ENCODE results near the gene RRN3. TPM values are rescaled to one million over a fixed set of nuclear protein-coding genes. Genes with fewer than 3 reads are reported as not detected.
"Not testable (repeated sequence)": the region's sequence is repeated elsewhere in the genome, so short reads cannot be mapped to it uniquely, and the experiment has no call there.

RRN3 gene
- polyA plus RNA-seq, 4 donors = 12.5 to 37.9 (median 15.8) TPM

DNA sequence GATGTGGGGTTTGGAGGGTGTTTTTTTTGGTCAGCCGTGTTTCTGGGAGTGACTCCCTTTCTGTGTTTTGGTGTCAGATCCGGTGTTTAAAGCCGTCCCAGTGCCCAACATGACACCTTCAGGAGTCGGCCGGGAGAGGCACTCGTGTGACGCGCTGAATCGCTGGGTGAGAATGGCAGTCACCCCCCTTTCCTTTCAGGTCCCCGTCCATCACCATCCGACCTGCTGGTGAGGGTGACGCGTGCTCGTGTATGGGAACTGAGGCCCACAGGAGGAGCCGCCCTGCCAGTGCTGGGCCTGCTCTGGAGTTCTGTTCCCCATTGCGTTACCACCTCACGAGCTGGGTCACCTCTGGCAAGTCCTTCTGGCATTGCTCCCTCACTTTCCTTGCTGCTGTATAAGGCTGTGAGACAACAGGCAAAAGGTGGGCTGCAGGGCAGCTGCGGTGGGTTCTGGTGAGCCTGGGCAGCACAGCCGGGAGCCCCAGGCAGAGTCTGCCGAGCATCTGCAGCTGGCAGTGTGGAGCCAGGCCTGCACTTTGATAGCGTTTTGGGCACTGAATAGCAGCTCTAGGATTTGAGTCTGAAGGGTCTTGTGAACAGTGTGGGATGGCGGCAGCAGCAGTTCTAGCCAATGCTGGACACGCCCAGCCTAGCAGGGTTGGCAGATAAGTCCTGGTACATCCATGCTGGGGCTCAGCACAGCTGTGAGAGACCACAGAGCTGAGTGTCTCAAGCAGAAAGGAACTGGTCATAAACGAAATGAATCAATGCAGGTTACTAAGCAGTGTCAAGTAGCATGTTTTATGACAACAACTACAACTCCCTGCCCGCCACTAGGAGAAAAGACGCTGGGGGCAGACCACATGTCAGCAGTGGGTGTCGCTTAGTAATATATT, 65.0 kb downstream of the RRN3 start:
- H3K27ac ChIP-seq (ENCODE audit: low read depth in 1 of 3, low read length in 2 of 3); H3K4me3 ChIP-seq (ENCODE audit: low read depth in 1 of 3, low read length in 3 of 3); H3K27me3 ChIP-seq (ENCODE audit: control insufficient read depth in 3 of 3, insufficient read depth in 3 of 3, low read length in 3 of 3); H3K4me1 ChIP-seq (ENCODE audit: control insufficient read depth in 3 of 3, insufficient read depth in 2 of 3, low read depth in 1 of 3, low read length in 2 of 3); DNase-seq; H3K9me3 ChIP-seq (ENCODE audit: control insufficient read depth in 2 of 2, insufficient read depth in 1 of 2, low read depth in 1 of 2, low read length in 1 of 2); FAIRE-seq: not testable (repeated sequence)
- 82 to 86% (median 86%) methylated on average over 26 to 27 of the region's 27 CpGs for WGBS, 3 donors
- peaks cover 12 to 77% (median 33%) of the 10 kb centered on the region in 3 donors for H3K36me3 ChIP-seq (ENCODE audit: control insufficient read depth in 3 of 3, insufficient read depth in 2 of 3, low read depth in 1 of 3, low read length in 3 of 3)

DNA sequence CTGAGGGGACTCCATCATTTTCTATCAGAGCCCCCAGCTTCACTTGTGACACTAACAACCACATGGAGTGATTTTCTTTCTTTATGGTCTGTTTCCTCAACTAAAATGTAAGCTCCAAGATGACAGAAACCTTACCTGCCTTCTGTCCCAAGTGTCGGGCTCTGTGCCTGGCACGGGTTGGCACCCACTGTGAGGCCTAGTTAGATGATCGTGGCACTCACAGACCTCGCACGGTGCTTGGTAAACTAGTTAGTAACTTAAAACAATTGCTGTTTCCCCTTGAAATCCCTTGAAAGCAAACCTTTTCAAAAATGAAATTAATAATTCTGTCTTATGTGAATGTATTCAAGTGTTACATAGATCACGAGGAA, 65.7 kb downstream of the RRN3 start:
- not testable (repeated sequence) for H3K27me3 ChIP-seq (ENCODE audit: control insufficient read depth in 3 of 3, insufficient read depth in 3 of 3, low read length in 3 of 3); H3K9me3 ChIP-seq (ENCODE audit: control insufficient read depth in 2 of 2, insufficient read depth in 1 of 2, low read depth in 1 of 2, low read length in 1 of 2); H3K4me1 ChIP-seq (ENCODE audit: control insufficient read depth in 3 of 3, insufficient read depth in 2 of 3, low read depth in 1 of 3, low read length in 2 of 3); H3K4me3 ChIP-seq (ENCODE audit: low read depth in 1 of 3, low read length in 3 of 3); DNase-seq; H3K27ac ChIP-seq (ENCODE audit: low read depth in 1 of 3, low read length in 2 of 3); FAIRE-seq
- 87 to 94% (median 92%) methylated on average over 6 of the region's 6 CpGs for WGBS, 3 donors
- H3K36me3 ChIP-seq (ENCODE audit: control insufficient read depth in 3 of 3, insufficient read depth in 2 of 3, low read depth in 1 of 3, low read length in 3 of 3) = peaks cover 14 to 77% (median 28%) of the 10 kb centered on the region in 3 donors

DNA sequence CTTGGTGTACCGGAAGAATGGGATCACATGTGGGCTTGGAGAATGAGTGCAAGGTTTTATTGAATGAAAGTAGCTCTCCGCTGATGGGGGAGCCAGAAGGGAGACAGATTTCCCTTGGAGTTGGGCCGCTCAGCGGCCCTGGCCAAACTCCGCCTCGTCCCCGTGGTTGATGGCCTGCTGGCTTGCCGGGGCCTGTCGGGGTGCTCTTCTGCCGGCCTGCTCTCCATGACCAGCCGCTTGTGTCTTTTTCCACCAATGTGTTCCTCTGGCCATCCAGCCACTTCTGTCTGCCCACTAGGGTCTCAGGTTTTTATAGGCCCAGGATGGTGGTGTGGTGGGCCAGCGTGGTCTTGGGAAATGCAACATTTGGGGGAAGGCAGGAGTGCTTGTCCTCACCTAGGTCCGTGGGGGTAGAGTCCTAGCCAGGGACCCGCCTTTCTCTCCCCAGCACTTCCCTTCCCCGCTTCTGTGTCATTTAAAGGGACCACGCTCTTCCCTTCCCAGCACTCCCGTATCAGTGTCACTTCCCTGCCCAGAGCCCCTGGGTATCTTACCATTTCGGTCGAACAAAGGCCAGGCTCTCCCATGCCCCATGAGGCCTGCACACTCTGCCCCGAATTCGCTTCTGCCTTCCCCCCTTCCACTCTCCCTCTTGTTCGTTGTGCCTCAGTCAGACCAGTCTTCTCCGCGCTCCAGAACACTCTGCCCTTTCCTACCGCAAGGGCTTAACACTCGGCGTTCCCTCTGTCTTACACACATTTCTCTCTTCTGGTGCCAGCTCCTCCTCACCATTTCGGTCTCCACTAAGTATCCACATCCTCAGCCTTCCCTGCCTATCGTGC, 66.3 kb downstream of the RRN3 start:
- DNase-seq, FAIRE-seq: not testable (repeated sequence)
- peaks cover 15 to 73% (median 26%) of the 10 kb centered on the region in 3 donors for H3K36me3 ChIP-seq (ENCODE audit: control insufficient read depth in 3 of 3, insufficient read depth in 2 of 3, low read depth in 1 of 3, low read length in 3 of 3)

DNA sequence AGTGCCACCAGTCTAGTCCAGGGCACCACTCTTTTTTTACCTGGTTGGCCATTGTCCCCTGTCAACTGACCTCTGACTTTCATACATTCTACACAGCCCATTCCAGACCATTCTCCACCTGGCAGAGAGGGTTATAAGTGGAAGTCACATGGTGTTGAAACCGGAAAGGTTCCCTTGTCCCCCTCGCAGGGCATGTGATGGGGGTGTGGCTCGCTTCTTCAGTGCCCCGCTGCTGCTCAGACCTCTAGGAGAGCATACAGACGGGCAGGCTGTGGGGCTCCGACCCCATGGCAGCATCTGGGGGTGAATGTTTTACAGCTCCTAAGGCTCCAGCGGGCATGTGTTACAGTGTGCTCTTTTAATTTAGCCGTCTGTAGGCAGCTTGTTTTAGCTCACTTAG, 67.0 kb downstream of the RRN3 start:
- H3K36me3 ChIP-seq (ENCODE audit: control insufficient read depth in 3 of 3, insufficient read depth in 2 of 3, low read depth in 1 of 3, low read length in 3 of 3) = peaks cover 11 to 73% (median 23%) of the 10 kb centered on the region in 3 donors
- FAIRE-seq; H3K27ac ChIP-seq (ENCODE audit: low read depth in 1 of 3, low read length in 2 of 3): not testable (repeated sequence)

More for the DNA sequence above, 66.3 kb downstream of the RRN3 start:
- not testable (repeated sequence) for H3K4me1 ChIP-seq (ENCODE audit: control insufficient read depth in 3 of 3, insufficient read depth in 2 of 3, low read depth in 1 of 3, low read length in 2 of 3); H3K27me3 ChIP-seq (ENCODE audit: control insufficient read depth in 3 of 3, insufficient read depth in 3 of 3, low read length in 3 of 3); H3K9me3 ChIP-seq (ENCODE audit: control insufficient read depth in 2 of 2, insufficient read depth in 1 of 2, low read depth in 1 of 2, low read length in 1 of 2); H3K4me3 ChIP-seq (ENCODE audit: low read depth in 1 of 3, low read length in 3 of 3)
- H3K27ac ChIP-seq (ENCODE audit: low read depth in 1 of 3, low read length in 2 of 3) = peak overlapping the region in 1 of 3 donors; percentile 12
- WGBS, 3 donors = 86 to 90% (median 88%) methylated on average over 29 of the region's 29 CpGs

DNA sequence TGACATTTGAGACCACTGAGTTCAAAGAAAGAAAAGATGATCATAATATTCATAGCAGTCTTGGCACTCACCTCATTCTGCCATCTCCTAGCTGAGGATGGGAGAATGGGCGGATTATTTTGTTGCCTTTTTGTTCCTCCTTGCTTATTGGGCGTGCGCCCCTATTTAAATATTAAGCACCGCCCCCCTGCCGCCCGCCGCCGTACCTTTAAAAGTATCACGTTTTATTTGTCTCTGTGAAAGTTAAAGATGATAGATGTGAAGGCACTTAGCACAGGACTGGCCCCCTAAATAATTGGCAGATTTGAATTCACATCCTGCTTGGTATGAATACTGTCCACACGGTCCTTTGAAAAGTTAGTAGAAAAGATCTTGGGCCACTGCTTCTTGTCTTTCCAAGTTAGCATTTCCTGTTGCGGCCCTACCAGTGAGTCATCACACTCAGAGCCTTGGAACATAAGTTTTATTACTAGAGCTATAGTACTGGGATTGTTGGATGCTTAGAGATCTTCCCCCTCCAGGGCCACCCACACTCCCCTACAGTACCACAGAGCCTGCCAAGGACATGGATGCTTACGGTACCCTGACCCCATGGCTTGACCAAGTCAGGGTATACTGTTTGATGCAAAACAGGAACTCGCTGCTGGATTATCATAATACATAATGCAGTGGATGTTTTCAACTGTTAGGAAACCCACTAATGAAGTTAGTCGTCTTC, 68.7 kb downstream of the RRN3 start:
- H3K27ac ChIP-seq (ENCODE audit: low read depth in 1 of 3, low read length in 2 of 3) = peak overlapping the region in 2 of 3 donors; percentile 14 to 51
- not testable (repeated sequence) for FAIRE-seq; H3K9me3 ChIP-seq (ENCODE audit: control insufficient read depth in 2 of 2, insufficient read depth in 1 of 2, low read depth in 1 of 2, low read length in 1 of 2); H3K4me1 ChIP-seq (ENCODE audit: control insufficient read depth in 3 of 3, insufficient read depth in 2 of 3, low read depth in 1 of 3, low read length in 2 of 3); H3K4me3 ChIP-seq (ENCODE audit: low read depth in 1 of 3, low read length in 3 of 3); H3K27me3 ChIP-seq (ENCODE audit: control insufficient read depth in 3 of 3, insufficient read depth in 3 of 3, low read length in 3 of 3); DNase-seq
- H3K36me3 ChIP-seq (ENCODE audit: control insufficient read depth in 3 of 3, insufficient read depth in 2 of 3, low read depth in 1 of 3, low read length in 3 of 3) = peaks cover 11 to 68% (median 18%) of the 10 kb centered on the region in 3 donors
- WGBS, 3 donors = 78 to 86% (median 84%) methylated on average over 14 of the region's 14 CpGs

More for the DNA sequence above, 67.0 kb downstream of the RRN3 start:
- H3K27me3 ChIP-seq (ENCODE audit: control insufficient read depth in 3 of 3, insufficient read depth in 3 of 3, low read length in 3 of 3); DNase-seq; H3K9me3 ChIP-seq (ENCODE audit: control insufficient read depth in 2 of 2, insufficient read depth in 1 of 2, low read depth in 1 of 2, low read length in 1 of 2); H3K4me3 ChIP-seq (ENCODE audit: low read depth in 1 of 3, low read length in 3 of 3); H3K4me1 ChIP-seq (ENCODE audit: control insufficient read depth in 3 of 3, insufficient read depth in 2 of 3, low read depth in 1 of 3, low read length in 2 of 3): not testable (repeated sequence)
- 84 to 85% (median 84%) methylated on average over 6 to 7 of the region's 8 CpGs for WGBS, 3 donors

DNA sequence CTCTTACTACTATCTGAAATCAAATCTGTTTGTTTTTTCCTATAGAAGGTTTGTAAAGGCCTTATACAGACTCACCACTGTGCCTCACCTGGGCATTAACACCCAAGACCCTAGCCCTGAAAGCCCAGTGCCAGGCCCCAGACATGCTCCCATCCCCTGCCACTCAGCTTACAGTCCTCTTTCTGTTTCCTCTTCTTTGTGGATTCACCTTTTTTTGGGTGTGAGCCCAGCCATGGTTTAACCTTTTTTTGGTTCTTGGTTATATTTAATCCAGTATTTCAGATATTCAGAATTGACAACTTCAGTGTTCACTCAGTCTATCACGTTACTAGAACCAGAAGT, 69.2 kb downstream of the RRN3 start:
- peaks cover 11 to 67% (median 20%) of the 10 kb centered on the region in 3 donors for H3K36me3 ChIP-seq (ENCODE audit: control insufficient read depth in 3 of 3, insufficient read depth in 2 of 3, low read depth in 1 of 3, low read length in 3 of 3)
- not testable (repeated sequence) for H3K27me3 ChIP-seq (ENCODE audit: control insufficient read depth in 3 of 3, insufficient read depth in 3 of 3, low read length in 3 of 3); H3K4me3 ChIP-seq (ENCODE audit: low read depth in 1 of 3, low read length in 3 of 3); DNase-seq; H3K9me3 ChIP-seq (ENCODE audit: control insufficient read depth in 2 of 2, insufficient read depth in 1 of 2, low read depth in 1 of 2, low read length in 1 of 2); FAIRE-seq; H3K27ac ChIP-seq (ENCODE audit: low read depth in 1 of 3, low read length in 2 of 3); H3K4me1 ChIP-seq (ENCODE audit: control insufficient read depth in 3 of 3, insufficient read depth in 2 of 3, low read depth in 1 of 3, low read length in 2 of 3)
- 85 to 88% (median 87%) methylated on average over 1 of the region's 1 CpG for WGBS, 3 donors

DNA sequence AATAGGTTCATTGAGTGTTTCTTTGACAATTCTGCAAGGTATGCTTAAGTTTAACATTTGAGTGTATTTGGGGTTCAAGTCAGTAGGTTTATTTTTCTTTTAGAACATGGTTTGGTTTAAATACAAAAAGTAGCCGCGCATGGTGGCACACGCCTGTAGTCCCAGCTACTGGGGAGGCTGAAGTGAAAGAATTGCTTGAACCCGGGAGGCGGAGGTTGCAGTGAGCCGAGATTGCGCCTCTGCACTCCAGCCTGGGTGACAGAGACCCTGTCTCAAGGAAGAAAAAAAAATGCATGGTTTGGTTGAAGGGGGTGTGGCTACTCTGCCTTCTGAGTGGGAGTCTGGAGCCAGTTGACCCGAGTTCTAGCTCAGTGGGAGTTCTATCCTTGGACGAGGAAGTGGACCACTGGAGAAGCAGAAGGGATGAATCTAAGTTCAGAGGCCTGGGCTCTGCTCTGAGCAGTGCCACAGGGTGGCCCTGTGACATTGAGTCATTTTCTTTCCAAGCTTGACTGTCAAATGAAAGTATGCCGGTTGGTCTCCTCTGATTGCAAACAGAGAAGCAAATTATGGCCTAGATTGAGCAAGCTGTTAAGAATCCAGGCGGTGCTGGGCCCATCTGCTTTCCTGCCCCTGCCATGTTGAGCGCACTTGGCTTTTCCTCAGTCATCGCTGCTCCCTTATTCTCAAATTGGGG, 70.5 kb downstream of the RRN3 start:
- not testable (repeated sequence) for FAIRE-seq; H3K9me3 ChIP-seq (ENCODE audit: control insufficient read depth in 2 of 2, insufficient read depth in 1 of 2, low read depth in 1 of 2, low read length in 1 of 2); DNase-seq; H3K27me3 ChIP-seq (ENCODE audit: control insufficient read depth in 3 of 3, insufficient read depth in 3 of 3, low read length in 3 of 3); H3K27ac ChIP-seq (ENCODE audit: low read depth in 1 of 3, low read length in 2 of 3); H3K4me3 ChIP-seq (ENCODE audit: low read depth in 1 of 3, low read length in 3 of 3); H3K4me1 ChIP-seq (ENCODE audit: control insufficient read depth in 3 of 3, insufficient read depth in 2 of 3, low read depth in 1 of 3, low read length in 2 of 3)
- WGBS, 3 donors = 90 to 91% (median 91%) methylated on average over 13 of the region's 13 CpGs
- peaks cover 18 to 64% (median 23%) of the 10 kb centered on the region in 3 donors for H3K36me3 ChIP-seq (ENCODE audit: control insufficient read depth in 3 of 3, insufficient read depth in 2 of 3, low read depth in 1 of 3, low read length in 3 of 3)

All from small intestine (tissue), 7 donors.